SK-N-SH (cell line): ENCODE results near the gene ERC1. TPM values are rescaled to one million over a fixed set of nuclear protein-coding genes. Genes with fewer than 3 reads are reported as not detected.

Source experiments
- polyA plus RNA-seq, 3 experiments: library from polyadenylated mRNA; depleted of rRNA; stranded (reverse); fragments of >200 nt; gene quantifications; 2 replicates each; pipeline ENCODE4 v1.2.3, GENCODE V29; 2012

Gene ERC1
- polyA plus RNA-seq, 1 of the 3 experiments (the other 2 are of a cell fraction): 7.5 TPM

Other genes with a start within 250 kb of the ERC1 start
- 28.8 and 30.5 TPM in 2 replicates for gene WNK1, start 238.6 kb upstream of the ERC1 start, polyA plus RNA-seq (2012; rRNA removed)
- 11.2 and 12.1 TPM in 2 replicates for gene RAD52, start 41.5 kb upstream of the ERC1 start, polyA plus RNA-seq (2012; rRNA removed)